ENCODE measurements around the gene KIT.

KIT gene

GRCh38 chr4:54764476-54764875 is 106.7 kb downstream of the KIT start:
- Histone ChIP-seq H3K9ac (ENCODE audit: low read depth, low read length, poor library complexity, severe bottlenecking) (no peak overlapping the region), H3K4me1 (ENCODE audit: insufficient read depth, low read length, poor library complexity, severe bottlenecking) (peaks cover 11% of the 10 kb centered on the region), H4K20me1 (ENCODE audit: insufficient read depth, low read length, poor library complexity, severe bottlenecking) (no peaks in the 10 kb centered on the region), H3K9me3 (ENCODE audit: insufficient read depth, low read depth, low read length) (peaks cover 3% of the 10 kb centered on the region; the same call in 1 of the 2 replicates), H3K27me3 (ENCODE audit: insufficient read depth, low read length, poor library complexity, severe bottlenecking) (no peaks in the 10 kb centered on the region), H3F3A (ENCODE audit: low read depth) (no peaks in the 10 kb centered on the region), H2AFZ (ENCODE audit: low read length) (no peak overlapping the region), H3K36me3 (ENCODE audit: insufficient read depth, low read length) (no peaks in the 10 kb centered on the region), H3K9me2 (replicated peaks; ENCODE audit: low read depth, low read length) (no peaks in the 10 kb centered on the region), H3K79me2 (ENCODE audit: insufficient read depth, low read length) (no peaks in the 10 kb centered on the region), H3K4me3 (ENCODE audit: low read length, poor library complexity, severe bottlenecking) (no peak overlapping the region), H3K4me2 (ENCODE audit: low read depth, low read length, poor library complexity, severe bottlenecking) (no peak overlapping the region)
- TF ChIP-seq EZH2phosphoT487 (IDR thresholded peaks at IDR 0.05; ENCODE audit: borderline replicate concordance), result no peak
- TF ChIP-seq CTCF (conservative IDR thresholded peaks at IDR 0.05; ENCODE audit: low read length), result no peak

- H3K36me3 ChIP-seq (ENCODE audit: insufficient read depth, low read length), result no peaks in the 10 kb centered on the region
- no peak overlapping the region for H3K4me2 ChIP-seq (ENCODE audit: low read depth, low read length, poor library complexity, severe bottlenecking)
- no peaks in the 10 kb centered on the region for H3K27me3 ChIP-seq (ENCODE audit: insufficient read depth, low read length, poor library complexity, severe bottlenecking)
- no peaks in the 10 kb centered on the region for H4K20me1 ChIP-seq (ENCODE audit: insufficient read depth, low read length, poor library complexity, severe bottlenecking)
- peaks cover 11% of the 10 kb centered on the region for H3K4me1 ChIP-seq (ENCODE audit: insufficient read depth, low read length, poor library complexity, severe bottlenecking)
- H3K9me3 ChIP-seq (ENCODE audit: insufficient read depth, low read depth, low read length), result peaks cover 3% of the 10 kb centered on the region; the same call in 1 of the 2 replicates
- H3K9ac ChIP-seq (ENCODE audit: low read depth, low read length, poor library complexity, severe bottlenecking), result no peak overlapping the region
- no peak overlapping the region for H3K4me3 ChIP-seq (ENCODE audit: low read length, poor library complexity, severe bottlenecking)
- H3K79me2 ChIP-seq (ENCODE audit: insufficient read depth, low read length), result no peaks in the 10 kb centered on the region
- no peaks in the 10 kb centered on the region for H3K9me2 ChIP-seq (replicated peaks; ENCODE audit: low read depth, low read length)
- no peak overlapping the region for H2AFZ ChIP-seq (ENCODE audit: low read length)
- TF ChIP-seq EZH2phosphoT487 (IDR thresholded peaks at IDR 0.05; ENCODE audit: borderline replicate concordance) (no peak), CTCF (conservative IDR thresholded peaks at IDR 0.05; ENCODE audit: low read length) (no peak)
- H3F3A ChIP-seq (ENCODE audit: low read depth), result no peaks in the 10 kb centered on the region
These were observed 109.6 kb downstream of the KIT start for GRCh38 chr4:54767376-54767775.

GRCh38 chr4:54773022-54773421 is 115.3 kb downstream of the KIT start:
- H3F3A ChIP-seq (ENCODE audit: low read depth), result no peaks in the 10 kb centered on the region
- H3K4me2 ChIP-seq (ENCODE audit: low read depth, low read length, poor library complexity, severe bottlenecking), result no peak overlapping the region
- no peak overlapping the region for H3K9ac ChIP-seq (ENCODE audit: low read depth, low read length, poor library complexity, severe bottlenecking)
- no peaks in the 10 kb centered on the region for H3K27me3 ChIP-seq (ENCODE audit: insufficient read depth, low read length, poor library complexity, severe bottlenecking)
- H3K79me2 ChIP-seq (ENCODE audit: insufficient read depth, low read length), result no peaks in the 10 kb centered on the region
- H3K9me3 ChIP-seq (ENCODE audit: insufficient read depth, low read depth, low read length), result no peaks in the 10 kb centered on the region
- TF ChIP-seq CTCF (conservative IDR thresholded peaks at IDR 0.05; ENCODE audit: low read length) (no peak), EZH2phosphoT487 (IDR thresholded peaks at IDR 0.05; ENCODE audit: borderline replicate concordance) (no peak)
- no peaks in the 10 kb centered on the region for H3K36me3 ChIP-seq (ENCODE audit: insufficient read depth, low read length)
- no peak overlapping the region for H3K4me3 ChIP-seq (ENCODE audit: low read length, poor library complexity, severe bottlenecking)
- H2AFZ ChIP-seq (ENCODE audit: low read length), result no peak overlapping the region
- no peaks in the 10 kb centered on the region for H3K9me2 ChIP-seq (replicated peaks; ENCODE audit: low read depth, low read length)
- H4K20me1 ChIP-seq (ENCODE audit: insufficient read depth, low read length, poor library complexity, severe bottlenecking), result no peaks in the 10 kb centered on the region
- no peaks in the 10 kb centered on the region for H3K4me1 ChIP-seq (ENCODE audit: insufficient read depth, low read length, poor library complexity, severe bottlenecking)

All from Loucy (cell line).